Measurements from ENCODE around the gene PAK5.

PAK5 gene

GRCh38 chr20:9515214-9515585 lies 323.7 kb downstream of the PAK5 start:
- no peak for DNase-seq (ENCODE audit: low spot score)
- TF ChIP-seq CTCF (IDR thresholded peaks at IDR 0.05; ENCODE audit: extremely low read depth, missing control alignments), result no peak

DNA sequence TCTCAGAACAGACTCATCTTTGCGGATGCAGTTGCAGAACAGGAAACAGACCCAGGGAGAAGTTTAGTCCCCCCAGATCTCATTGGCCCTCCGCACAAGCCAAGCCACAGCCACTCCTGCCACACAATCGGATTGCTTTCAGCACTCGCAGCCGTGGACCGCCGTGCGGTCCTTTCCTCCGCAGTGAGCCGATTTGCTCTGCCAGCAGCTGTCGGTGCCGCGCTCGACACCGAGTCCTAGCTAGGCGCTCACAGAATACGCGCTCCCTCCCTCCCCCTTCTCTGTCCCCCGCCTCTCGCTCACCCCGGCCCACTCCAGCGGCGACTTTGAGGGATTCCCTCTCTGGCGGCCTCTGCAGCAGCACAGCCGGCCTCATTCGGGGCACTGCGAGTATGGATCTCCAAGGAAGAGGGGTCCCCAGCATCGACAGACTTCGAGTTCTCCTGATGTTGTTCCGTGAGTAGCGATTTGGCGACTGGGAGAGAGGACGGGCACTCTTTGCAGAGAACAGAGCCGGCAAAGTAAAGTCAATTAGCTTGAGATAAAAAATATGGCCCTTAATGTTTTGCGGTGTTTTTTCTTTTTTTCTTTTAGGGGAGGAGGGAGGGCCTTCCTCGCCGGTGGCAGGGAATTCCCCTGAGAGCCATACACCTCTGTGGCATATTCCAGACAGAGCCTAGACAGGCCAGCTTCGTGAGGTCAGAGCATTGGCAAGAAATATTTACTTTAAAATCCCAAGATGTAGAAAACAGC lies 324.2 kb downstream of the PAK5 start, which contains the start of gene LAMP5:
LAMP5 (plus strand) TSS at position 130 of the 753 bp plus-strand sequence; CDS start at position 393, 263 bp downstream.
- TF ChIP-seq CTCF (IDR thresholded peaks at IDR 0.05; ENCODE audit: extremely low read depth, missing control alignments), result no peak
- DNase-seq (ENCODE audit: low spot score), result no peak

GRCh38 chr20:9514072-9514460 lies 324.8 kb downstream of the PAK5 start:
- DNase-seq (ENCODE audit: low spot score), result no peak
- no peak for TF ChIP-seq CTCF (IDR thresholded peaks at IDR 0.05; ENCODE audit: extremely low read depth, missing control alignments)

DNA sequence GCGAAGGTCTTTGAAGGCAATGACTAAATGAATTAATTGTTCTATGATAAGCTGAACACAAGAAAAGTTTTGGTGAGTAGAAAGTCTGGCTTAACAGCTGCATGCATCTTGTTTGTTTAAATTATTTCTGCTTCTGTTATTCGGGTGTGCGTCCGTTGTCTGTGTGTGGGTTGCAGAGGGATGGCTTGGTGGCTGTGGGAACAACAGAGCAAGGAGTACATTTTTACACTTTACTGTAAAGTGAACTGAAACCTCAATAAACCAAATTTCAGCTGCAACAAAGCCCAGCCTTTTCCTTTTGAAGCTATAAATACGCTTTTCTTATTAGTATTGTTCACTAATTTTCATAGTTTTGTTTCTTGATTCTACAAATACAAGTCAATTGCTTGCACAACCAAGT lies 328.0 kb downstream of the PAK5 start:
- no peak for TF ChIP-seq CTCF (IDR thresholded peaks at IDR 0.05; ENCODE audit: extremely low read depth, missing control alignments)

DNA sequence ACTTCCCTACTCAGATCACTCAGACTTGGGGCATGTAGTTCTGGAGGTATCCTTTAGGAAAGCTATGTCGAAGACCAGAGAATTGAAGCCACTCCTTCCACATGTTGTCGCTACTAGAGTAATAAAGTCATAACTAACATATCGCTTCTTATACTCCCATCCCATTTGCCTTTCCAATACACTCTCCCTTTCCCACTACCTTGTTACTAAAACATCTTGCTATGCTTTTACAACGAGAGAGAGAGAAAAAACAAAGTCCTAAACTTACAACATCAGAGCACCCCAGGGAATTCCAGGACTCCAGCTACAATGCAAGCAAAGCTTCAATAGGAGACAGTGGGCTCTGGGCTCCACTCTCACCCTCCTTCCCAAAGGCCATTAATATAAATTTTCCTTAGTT lies 329.6 kb downstream of the PAK5 start:
- no peak for TF ChIP-seq CTCF (IDR thresholded peaks at IDR 0.05; ENCODE audit: extremely low read depth, missing control alignments)
- no peak for DNase-seq (ENCODE audit: low spot score)

More for the DNA sequence above, 328.0 kb downstream of the PAK5 start:
- no peak for DNase-seq (ENCODE audit: low spot score)

GRCh38 chr20:9508696-9509178 lies 330.1 kb downstream of the PAK5 start:
- TF ChIP-seq CTCF (IDR thresholded peaks at IDR 0.05; ENCODE audit: extremely low read depth, missing control alignments), result no peak
- no peak for DNase-seq (ENCODE audit: low spot score)

DNA sequence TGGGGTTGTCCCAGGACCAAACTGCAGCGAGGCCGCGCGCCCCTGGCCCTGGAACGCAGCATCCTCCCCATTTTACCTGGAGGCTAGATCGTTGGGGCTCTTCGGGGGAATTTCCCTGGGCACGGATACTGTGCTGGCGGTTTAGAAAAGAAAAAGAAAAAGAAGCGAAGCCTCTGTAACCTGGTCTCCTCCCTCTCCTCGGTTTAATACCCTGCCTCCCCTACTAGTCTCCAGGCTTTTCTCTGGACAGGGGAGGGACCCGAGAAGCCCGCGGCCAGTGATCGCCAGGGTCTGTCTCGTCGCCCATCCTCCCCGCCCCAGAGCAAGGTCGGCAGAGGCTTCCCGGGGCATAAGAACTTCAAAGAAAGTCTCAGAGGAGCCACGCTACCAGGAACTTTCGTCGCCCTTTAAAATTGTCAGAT lies 330.6 kb downstream of the PAK5 start:
- TF ChIP-seq CTCF (IDR thresholded peaks at IDR 0.05; ENCODE audit: extremely low read depth, missing control alignments), result no peak
- DNase-seq (ENCODE audit: low spot score), result no peak
